DMS53 treated with DMSO at 0.1 percent for 48 hours (cell line): ENCODE results near the gene AMPH.

Experiments used
- DNase-seq: peaks from one replicate; lab custom pipeline; 2025; ENCODE audit not compliant: unreplicated experiment; lab: John Stamatoyannopoulos, UW

The AMPH gene

DNA sequence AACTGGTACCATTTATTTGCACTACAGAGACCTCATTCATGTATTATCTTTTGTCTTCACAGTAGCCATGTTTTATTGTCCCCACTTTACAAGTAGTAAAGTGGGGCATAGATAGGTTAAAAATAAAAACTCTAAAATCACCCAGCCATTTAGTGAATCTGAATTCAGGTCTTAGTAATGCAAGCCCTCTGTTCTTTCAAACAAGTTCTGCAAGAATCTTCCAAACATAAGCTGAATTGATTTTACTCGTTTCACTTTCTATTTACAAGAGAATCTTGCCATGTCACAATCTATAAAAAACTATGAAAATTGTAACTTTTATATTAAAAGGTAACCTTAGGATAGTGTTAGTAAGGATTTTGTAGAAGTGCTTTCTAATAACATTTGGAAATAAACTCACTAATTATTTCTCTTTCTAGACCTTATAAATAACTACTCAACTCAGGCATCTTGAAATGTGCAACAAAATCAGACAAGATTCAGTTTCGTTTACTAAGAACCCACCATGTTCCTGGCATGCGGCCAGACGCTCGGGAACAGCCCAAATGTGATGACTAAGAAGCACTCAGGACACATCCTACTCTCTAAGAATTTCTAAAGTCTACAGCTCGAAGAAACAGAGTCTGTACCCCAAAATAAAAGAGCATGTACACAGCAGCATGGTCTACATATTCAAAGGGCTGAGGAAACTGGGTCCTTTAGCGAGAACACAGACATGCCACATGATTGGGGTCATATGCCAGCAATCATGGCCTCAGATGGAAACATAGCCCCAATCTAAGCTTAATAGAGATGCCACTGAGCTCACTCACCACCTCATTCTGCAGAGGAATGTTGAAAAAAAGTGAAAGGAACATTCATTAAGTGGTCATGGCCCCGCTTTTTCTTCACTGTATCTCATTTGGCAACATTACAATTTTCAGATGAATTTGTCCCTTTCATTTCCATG, 167.6 kb downstream of the AMPH start:
- no peak for DNase-seq

DNA sequence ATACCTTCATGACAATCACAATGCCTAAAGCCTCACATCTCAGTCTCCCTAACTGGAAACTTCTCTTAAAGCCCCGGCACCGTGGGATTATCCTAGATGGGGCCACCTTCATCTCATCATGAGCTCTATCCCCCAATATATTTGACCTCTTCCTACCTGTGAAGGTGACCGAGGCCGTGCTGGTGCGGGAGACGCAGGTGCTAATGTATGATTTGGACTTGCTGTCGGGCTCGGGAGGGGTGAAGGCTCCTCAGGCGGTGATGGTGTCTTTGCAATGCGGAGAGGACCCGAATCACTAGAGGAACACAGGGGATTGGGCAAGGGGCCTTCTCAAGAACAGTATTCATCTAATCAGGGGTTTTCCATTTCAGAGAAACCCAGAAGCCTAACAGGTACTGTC, 168.4 kb downstream of the AMPH start:
- DNase-seq = no peak

DNA sequence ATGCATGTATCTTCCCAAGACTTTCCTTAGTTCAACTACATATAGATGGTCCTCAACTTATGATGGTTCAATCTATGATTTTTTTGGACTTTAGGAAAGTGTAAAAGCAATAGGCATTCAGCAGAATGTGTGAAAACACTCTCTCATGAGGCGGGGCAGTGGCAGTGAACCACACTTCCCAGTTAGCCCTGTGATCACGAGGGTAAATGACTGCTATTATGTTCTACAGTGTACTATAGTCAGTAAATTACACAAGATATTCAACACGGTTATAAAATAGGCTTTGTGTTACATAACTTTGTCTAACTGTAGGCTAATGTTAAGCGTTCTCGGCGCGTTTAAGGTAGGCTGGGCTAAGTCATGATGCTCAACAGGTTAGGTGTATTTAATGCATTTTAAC, 169.3 kb downstream of the AMPH start:
- no peak for DNase-seq

DNA sequence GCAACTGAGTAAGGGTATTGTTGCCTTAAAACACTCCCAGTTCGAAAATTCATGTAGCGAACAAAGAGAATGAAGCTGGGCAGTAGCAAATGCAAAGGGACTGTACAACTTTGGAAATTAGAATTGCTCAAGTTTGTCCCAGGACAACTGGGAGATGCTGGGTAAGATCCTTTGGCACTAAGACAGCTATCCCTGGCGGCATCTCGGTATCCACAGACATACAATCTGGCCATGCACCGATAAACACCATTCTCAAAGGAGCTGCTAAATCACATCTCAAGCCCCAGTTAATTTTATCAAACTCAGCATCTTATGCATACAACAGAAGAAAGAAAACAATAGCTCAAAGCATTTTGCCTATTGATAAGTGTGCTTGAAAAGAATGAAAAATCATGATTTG, 177.3 kb downstream of the AMPH start:
- no peak for DNase-seq

DNA sequence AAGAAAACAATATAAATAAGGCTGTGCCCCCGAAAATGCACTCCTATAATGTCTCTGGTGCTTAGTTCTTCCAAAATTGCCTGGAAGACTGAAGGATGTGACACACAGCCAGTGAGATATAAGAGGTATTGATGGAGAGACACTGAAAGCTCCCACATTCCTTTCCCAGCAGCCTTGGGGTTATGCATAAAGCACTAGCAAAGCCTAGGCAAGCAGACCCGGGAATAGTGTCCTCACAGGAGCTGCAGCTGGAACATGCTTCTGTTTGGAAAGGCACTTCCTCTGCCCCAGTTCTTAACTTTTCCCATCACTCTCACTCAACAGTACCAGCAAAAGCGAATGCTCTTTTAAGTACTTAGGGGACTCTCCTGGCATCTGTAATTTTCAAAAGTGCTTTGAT, 178.0 kb downstream of the AMPH start:
- no peak for DNase-seq

DNA sequence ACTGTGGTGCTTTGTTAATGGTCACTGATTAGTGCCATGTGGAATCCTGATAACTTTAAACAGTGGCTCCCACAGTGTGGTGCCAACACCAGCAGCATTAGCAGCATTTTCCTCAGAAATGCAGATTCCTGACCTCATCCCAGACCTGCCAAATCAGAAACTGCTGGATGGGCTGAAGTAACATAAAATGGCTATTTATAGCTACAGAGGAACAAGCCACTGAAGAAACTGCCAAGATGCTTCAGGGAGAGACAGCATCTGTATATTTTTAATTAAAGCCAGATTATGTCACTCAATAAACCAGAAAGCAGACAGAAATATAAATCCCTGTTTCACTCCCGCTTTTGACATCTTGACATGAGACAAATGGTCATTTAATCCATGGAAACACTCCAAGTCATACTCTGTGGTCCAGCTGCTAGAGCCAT, 178.5 kb downstream of the AMPH start:
- DNase-seq = no peak

DNA sequence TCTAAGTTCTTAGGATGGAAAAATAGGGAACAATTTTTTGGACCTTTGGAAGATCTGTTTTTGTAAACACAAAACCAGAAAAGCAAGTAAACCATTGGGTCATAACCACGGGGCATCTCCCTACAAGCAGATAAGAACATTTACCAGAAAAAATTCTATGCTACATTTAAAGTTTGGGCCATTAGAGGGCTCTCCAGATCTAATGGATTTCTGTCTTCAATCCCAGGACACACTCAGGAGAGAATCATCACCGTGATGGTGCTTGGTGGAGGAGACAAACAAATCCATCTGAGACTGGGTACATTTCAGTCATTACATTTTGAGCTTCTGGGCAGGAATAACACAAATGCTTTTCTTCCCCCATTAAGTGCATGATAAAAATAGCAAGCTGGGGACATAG, 179.3 kb downstream of the AMPH start:
- peak; percentile 14 for DNase-seq

DNA sequence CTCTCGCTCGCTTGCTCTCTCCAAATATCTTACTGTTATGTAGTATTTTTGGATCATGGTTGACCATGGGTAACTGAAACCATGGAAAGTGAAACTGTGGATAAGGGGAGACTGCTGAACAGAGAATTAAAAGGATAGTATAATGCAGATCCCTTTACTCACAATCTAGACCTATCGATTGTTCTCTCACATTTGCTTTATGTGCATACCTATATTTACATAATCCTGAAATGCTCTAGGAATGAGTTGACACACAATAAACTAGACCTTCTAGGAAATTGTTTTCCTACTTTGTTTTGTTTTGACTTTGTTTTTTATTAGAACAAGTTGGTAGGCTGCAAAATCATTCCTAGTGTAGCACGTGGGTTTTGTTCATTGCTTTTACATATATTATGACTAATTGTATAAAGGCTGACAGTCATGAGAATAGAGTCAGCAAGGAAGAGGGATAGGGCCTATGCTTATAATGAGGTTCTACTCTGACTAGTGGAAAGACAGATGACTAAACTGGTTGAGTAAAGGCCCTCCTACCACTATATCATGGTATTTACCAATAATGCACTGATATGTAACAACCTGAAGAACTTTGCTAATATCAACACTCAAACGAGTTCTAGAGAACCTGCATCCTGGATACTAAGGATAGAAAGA, 182.5 kb downstream of the AMPH start:
- DNase-seq = no peak

DNA sequence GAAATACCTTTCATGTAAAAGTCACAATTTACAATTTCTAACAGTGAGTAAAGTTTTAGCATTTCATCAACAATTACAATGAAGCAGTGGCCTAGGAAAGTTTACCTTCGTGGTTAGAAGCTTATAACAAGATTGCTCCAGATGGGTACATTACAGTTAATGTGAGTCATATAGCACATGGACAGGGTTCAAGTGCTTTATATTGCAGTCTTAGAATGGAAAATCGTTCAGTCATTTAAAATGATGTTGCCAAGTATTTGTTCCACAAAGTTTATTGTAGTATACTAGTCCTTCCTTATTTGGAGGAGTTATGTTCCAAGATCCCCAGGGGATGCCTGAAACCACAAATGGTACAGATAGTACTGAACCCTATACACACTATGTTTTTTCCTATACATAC, 183.1 kb downstream of the AMPH start:
- DNase-seq = no peak

DNA sequence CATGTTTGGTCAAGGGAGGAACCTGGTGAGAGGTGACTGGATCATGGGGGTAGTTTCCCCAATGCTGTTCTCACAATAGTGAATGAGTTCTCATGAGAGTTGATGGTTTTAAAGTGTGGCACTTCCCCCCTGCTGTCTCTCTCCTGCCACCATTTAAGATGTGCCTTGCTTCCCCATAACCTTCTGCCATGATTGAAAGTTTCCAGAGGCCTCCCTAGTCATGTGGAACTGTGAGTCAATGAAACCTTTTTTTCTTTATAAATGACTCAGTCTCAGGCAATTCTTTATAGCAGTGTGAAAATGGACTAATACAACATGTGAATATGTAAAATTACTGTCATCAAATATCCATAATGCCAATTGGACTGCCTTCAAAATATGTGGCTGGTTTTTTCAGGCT, 192.2 kb downstream of the AMPH start:
- DNase-seq = no peak

DNA sequence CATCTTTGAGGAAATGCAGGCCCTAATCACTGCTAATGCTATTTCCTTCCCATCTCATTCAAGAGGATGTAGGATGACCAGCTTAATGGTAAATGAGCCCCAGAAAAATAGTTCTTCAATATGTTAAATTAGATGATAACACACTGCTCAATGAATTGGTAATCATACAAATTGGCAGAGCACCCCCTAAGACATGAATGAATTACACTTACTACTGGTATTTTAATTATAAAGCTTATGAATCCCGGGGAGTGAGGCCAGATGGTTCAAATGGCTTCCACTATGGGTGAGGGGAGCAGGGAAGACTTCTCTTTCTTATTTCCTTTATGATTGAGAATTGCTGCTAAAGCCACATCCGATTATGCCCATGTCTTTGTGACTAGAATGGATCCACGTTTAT, 198.5 kb downstream of the AMPH start:
- no peak for DNase-seq

DNA sequence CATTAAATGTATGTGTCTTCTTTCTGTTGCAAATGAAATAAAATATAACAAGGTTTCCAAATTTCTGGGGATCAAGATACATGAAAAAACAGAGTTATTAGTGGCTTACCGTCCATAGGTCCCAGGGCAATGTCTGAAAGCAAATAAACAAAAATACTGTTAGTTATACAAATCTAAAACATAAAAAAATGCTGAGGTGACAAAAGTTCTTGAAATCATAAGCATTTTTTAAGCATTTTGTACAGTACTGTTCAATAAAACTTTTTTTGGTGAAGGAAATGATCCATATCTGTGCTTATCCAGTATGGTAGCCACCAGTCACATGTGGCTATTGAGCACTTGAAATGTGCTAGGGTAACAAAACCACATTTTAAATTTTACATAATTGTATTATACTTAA, 199.1 kb downstream of the AMPH start:
- DNase-seq = no peak

DNA sequence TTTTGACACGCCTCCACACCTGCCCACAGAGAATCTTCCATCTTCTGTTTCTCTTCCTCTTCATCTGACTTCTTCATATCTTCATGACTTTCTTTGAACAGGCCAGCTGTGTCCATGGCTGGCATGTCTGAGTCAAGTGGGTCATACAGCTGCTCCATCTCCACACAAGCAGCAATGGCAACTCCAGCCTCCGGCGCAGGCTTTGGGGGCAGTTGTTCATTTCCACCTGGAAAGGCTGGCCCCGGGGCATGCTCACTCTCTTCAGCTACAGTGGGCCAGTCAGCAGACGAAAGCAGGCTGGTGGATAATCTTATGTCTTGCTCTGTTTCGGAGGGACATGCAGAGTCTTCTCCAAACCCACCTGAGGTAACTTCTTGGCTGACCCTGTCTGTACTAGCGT, 202.1 kb downstream of the AMPH start:
- no peak for DNase-seq

DNA sequence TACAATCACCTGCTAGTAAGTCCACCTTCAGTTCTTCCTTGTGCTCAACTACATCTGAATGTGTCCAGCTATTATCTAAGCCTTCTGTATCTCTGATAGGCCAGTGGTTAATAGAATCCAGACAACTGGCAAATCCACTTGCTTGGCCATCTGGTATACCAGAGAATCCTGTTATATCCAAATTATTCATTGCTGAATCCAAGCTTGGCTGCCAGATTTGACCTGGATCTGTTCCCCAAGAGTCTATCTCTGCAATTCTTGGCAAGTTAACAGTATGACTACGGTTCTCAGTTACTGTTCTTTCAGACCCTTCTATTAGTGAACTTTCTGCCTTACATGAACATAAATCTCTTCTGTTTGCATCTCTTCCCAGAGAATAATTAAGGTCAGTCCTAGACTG, 203.1 kb downstream of the AMPH start:
- DNase-seq = no peak

DNA sequence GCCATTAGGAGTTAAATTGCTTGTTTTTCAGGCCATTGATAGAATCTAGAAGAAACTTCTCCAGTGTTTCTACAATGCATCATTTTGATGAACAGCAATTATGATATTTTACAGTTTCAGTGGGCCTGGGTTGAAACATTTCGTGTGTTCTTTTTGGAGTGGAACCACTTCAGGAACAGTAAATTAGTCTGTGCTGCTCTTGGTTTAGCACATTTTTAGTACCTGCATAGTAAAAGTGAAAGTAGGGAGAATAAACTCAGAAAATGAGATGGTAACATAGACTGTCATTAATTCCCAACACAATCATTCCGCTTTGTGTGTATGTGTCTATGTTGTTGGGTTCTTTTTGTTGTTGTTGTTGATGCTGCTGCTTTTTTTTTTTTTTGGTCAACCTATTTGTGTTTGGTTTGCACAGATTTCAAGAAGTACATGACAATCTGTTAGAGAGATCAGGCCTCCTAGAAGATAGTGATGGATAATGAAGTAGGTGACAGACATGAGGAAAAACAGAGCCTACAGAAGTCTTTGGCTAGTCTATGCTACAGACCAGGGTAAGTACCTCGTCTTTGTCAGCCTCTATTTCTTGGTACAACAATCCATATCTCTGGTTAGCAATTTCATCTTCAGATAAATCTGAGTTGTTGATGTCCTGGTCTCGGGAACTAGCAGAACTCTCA, 203.8 kb downstream of the AMPH start:
- DNase-seq = no peak

DNA sequence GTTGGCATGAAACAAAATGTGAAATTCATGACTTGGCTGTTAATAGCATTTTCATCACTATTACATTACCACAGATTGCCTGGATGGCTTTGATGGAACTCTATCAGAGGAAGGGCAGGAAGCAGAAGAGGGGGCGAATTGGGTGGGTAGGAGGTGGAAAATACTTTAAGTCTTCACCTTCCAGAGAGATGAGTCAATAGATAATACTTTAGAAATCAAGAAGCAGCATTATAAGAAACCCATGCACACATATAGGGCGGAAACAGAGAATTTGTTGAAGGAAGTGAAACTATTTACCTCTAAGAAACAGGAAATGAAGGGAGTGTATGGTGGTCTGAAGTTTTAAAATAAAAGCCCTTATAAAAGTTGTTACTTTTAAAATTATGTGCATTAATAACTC, 205.7 kb downstream of the AMPH start:
- DNase-seq = no peak

DNA sequence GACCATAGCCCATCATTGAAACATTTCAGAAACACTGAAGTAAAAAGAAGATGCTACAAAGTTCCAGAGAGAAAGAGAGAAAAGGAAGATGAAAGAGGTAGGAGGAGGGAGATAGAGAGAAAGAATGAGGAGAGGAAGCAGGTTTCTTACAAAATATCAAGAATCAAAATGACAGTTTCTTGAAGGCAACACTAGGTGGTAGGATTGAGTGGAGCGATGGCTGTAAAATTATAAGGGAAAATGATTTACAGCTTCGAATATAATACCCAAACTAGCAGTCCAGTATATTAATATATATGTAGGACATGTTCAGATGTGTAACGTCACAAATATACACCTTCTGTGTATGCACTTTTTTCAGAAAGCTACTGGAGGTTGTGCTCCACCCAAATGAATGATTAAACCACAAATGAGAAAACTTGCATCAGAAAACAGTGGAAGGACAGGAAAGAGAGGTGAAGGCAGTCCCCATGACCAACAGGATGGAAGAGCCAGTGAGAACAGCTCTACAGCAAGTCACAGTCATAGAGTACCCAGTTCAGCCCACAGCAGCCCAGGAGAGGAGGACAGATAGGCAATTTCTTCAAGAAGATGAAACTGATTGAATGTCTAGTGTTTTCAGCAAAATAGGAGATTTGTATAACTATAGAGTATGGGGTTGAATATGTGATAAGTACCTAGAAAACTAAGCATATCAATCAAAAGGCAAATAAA, 206.3 kb downstream of the AMPH start:
- DNase-seq = no peak

DNA sequence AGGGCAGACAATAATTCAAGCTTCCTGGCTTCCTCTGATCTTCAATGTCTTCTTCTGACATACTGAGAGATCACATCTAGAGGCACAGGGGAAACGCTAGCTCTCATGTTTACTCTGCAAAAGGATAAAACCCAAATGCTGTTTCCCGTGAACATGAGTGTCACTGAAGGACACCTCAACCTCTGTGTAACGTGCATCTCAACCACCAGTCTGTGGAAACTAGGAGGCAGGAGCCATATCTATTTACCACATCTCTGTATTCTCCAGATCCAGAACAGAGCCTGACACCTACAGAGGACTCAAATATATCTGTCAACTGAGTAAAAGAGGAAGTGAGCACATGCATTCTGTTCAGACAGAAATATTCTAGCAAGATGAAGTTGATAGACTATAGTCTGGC, 217.4 kb downstream of the AMPH start:
- DNase-seq = no peak

DNA sequence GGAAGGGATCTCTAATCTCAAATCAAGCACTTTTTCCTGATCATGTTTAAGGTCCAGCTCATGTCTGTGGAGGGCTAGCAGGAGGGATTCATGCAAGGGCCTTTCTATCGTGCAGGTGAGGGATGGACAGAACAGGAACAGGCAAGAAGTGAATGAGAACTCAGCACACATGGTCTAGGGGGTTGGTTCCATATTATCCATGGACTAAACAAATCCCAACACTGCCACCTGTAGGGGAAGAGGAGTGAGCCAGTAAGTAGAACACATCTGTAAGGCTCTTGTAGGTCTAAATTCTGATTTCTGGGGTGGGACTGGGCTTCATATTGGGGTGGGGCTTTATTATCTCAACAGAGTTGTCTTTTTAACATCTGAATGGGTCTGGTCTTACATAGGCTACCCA, 219.8 kb downstream of the AMPH start:
- peak; percentile 12 for DNase-seq

DNA sequence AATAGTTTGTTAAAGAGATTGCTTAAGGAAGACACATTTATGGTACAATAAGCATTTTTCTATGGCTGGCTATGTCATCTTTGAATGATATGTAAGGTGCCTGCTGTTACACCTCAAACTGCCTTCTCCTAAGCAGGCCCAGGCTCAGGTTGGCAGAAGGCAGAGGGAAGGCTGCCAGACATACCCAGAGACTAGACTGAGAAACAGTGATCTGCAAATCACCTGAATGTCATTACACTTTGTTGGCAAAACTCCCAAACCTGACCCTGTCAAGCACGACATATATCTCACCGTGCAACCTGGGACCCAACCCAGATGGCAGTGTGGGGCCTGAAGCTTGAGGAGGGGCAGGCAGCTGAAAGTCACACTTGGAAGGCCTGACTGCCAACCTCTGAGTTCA, 221.1 kb downstream of the AMPH start:
- DNase-seq = no peak

DNA sequence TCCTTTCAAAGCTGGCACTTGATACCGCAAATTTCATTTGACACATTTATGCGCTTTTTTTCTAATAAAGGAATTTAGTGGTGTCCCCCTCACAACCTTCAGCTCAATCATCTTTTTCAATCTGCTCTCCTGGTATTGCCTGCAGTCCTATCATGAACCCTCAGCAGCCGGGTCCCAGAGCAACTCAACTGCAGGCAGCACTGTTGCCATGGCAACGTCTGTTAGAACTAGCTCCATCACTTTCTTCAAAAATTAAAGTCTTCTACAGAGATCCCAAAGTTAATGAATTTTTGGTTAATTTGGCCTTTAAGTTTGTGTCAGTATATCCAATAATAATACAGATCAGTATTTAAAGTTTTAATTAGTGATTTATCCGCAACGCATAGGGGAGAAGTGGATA, 221.6 kb downstream of the AMPH start:
- DNase-seq = no peak
